Caki2 (cell line): ENCODE data around the gene PUM2. TPM values are rescaled to one million over a fixed set of nuclear protein-coding genes. Genes with fewer than 3 reads are reported as not detected.
"Not testable (repeated sequence)": the region's sequence is repeated elsewhere in the genome, so short reads cannot be mapped to it uniquely, and the experiment has no call there.

Source experiments
- DNase-seq: peaks from one replicate; pipeline ENCODE4 v3.0.0-alpha.2; 2015; ENCODE audit warnings: low read depth
- in situ Hi-C: cut with HindIII; loops from 2 replicates; pipeline ENCODE4 v1.10.0; 2016; ENCODE audit warnings: low sequenced_read_pairs, low pct_unique_long_range_greater_than_20kb, mixed read lengths
- total RNA-seq: library from RNA; depleted of rRNA; stranded (reverse); fragments of >200 nt; shearing (Covaris generic); gene quantifications from 2 replicates; pipeline ENCODE4 v1.2.3, GENCODE V29; 2014; ENCODE audit warnings: low replicate concordance

The PUM2 gene
- total RNA-seq, 1 experiment from 2014 or later: 31.4 TPM

DNA sequence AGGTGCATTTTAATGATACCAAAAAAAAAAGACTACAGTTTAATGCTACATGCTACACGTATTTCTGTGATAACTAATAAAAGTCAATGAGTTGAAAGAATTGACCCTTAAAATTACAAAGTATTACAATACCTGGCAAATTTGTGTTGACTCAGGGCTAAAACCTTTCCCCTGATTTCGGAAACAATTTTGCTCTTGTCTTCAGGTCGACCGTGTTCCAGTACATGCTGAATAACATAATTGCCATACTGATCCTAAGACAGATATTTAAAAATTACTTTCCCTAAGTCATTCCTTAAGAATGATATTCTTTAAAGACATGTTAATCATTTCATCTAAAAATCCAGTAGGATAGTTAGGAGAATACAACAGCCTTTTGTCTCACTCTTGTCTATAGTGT lies 95.9 kb downstream of the PUM2 start:
- no peak for DNase-seq
- in situ Hi-C loops: no loop called here

DNA sequence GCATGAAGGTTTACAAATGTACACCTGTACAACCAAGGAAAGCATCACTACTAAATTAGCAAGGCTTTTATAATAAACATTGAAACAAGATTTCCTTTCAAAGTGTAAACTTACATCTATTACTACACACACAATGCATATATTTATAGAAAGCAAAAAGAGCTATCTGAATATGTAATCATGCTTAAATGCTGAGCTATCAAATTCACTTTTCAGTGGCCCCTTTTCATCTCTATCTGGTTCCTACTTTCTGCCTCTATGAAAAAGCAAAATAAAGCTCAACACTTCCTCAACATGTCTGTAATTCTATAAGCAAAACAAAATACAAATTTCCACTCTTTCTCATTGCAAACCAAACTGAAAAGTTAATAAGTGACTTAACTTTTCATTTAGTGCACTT lies 100.2 kb downstream of the PUM2 start:
- DNase-seq: no peak
- in situ Hi-C loops: no loop called here

DNA sequence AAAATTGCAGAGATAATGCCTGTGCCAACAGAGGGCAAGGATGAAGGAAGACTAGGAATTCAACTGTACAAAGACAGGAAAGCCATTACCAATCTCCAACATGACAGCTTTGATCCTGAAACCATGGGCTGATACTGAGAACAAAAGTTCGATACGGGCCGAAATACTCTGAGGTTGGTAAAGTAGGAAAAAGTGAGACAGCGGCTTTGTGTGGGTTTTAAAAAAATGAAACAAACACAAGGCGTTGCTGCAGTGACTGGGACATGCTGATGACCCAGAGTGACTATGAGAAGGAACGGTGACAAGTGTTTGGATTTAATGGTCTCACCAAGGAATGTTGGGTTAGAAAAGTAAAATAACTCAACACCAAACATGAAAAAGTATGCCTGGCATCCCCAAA lies 101.5 kb downstream of the PUM2 start:
- in situ Hi-C loops: no loop called here
- DNase-seq: no peak

DNA sequence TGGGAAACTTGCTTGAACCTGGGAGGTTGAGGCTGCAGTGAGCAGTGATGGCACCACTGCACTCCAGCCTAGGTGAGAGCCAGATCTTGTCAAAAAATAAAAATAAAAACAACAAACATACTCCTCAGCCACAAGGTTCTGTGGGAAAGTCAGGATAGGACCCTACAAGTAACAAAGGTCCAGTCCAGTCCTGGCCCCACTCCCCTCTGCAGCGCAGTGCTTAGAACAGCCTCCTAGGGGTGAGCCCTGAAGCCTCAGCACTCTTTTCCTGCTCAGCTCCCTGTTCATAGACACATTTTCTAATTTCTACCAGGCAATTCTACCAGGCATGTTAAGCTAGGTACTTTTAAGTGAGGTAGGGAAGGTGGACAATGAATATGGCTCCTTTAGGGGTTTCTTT lies 103.6 kb downstream of the PUM2 start:
- DNase-seq: no peak
- in situ Hi-C loops: no loop called here

DNA sequence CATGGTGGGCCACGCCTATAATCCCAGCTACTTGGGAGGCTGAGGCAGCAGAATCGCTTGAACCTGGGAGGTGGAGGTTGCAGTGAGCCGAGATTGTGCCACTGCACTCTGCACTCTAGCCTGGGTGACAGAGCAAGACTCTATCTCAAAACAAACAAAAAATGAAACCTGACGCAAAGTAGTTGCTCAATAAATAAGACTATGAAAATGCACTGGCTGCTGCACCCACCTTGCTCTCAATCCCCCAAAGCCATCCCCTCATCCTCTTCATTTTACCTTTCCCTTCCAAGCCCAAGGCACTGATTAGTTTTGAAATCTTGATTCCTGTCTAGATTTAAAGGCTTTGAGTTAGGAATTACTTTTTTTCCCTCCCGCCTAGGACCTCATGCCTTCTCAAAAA lies 107.0 kb downstream of the PUM2 start:
- DNase-seq, in situ Hi-C loops: not testable (repeated sequence)

DNA sequence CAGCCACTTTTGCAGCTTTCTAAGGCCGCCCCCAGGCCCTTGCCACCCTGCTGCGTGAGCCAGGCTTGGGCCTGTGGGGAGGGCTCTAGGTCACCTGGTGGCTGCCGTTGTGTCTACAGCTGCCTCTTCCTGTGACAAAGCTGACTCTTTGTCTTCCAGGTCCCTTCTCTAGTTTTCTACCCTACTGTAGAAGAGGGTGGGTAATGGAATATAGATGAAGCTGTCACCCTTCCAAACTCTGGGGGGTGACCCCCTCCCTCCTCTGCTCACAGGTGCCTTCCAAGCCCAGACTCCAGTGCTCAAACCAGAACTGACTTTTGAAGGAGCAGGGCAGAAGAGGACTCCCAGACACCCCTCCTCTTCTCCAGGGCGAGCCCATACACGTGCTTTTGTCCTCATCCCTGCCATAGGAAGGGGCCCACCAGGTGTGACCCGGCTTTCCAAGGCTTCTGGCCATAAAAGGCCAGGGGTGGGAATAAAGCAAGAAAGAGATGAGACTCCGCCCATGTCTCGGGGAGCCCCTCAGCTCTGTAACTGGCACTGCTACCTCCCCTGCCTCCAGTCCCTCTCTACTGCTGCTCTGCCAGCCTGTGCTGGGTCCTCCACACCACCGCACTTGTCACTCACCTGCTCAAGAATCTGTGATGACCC lies 107.8 kb downstream of the PUM2 start:
- in situ Hi-C loops: no loop called here

DNA sequence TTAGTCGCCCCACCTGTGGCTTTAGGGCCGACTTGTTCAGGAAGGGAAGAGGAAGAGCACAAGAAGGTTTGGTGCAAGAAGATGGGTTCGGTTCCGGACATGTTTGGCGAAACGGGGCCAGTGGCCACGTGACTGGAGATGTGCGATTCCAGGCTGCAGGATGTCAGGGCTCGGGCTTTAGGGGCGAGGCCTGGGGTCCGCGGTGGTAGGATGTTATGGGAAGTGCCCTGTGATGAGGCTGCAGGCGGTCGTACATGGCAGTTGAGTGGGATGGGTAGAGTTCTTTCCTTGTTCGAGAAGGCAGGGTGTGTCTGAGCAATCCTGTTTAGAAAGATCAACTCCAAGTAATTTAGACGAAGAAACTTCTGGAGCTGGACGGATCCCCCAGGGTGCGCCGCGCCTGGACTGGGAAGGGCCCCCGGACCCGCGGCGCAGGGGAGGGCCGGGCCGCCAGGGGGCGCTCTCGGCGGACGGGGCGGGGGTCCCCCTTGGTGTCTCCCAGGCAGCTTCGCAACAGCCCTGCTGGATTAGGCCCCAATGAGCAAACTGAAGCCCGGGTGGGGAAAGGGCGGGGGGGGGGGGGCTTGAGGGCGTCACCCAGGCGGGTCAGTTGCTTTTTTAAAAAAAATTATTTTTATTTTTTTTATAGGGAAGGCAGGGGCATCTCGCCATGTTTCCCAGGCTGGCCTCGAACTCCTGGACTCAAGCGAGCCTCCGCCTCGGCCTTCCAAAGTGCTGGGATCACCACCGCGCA lies 108.5 kb downstream of the PUM2 start:
- in situ Hi-C loops: no loop called here
- DNase-seq: no peak

More for the DNA sequence above, 107.8 kb downstream of the PUM2 start:
- DNase-seq: no peak

DNA sequence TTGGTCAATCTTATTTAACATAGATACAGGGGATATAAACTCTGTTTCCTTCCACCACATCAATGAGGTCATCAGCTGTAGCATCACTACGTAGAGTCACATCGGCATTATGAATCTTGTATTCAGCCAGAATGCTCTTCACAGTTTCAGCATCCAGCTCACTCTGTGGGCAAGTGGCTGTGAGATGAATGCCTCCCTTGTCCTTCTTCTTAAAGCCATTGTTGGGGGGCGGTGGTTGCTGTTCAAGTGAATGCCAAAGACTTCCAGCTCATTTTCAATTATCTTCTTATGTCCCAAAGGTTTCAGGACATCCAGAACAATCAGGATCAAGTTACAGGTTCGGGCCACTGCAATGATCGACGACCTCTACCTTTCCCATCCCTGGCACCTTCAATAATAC lies 110.4 kb downstream of the PUM2 start:
- DNase-seq, in situ Hi-C loops: not testable (repeated sequence)

DNA sequence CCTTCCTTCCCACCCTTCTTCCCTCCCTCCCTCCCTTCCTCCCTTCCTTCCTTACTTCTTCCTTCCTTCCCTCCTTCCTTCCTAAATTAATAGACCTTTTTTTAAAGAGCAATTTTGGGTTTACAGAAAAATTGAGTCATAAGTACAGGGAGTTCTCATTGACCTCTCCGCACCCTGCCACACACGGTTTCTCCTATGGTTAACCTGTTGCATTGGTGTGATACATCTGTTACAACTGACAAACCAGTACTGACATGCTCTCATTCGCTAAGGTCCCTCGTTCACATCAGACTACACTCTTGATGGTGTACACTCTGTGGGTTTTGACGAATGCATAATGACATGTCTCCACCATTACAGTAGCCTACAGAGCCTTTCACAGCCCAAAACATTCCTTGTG lies 114.1 kb downstream of the PUM2 start:
- DNase-seq: no peak
- in situ Hi-C loops: no loop called here

DNA sequence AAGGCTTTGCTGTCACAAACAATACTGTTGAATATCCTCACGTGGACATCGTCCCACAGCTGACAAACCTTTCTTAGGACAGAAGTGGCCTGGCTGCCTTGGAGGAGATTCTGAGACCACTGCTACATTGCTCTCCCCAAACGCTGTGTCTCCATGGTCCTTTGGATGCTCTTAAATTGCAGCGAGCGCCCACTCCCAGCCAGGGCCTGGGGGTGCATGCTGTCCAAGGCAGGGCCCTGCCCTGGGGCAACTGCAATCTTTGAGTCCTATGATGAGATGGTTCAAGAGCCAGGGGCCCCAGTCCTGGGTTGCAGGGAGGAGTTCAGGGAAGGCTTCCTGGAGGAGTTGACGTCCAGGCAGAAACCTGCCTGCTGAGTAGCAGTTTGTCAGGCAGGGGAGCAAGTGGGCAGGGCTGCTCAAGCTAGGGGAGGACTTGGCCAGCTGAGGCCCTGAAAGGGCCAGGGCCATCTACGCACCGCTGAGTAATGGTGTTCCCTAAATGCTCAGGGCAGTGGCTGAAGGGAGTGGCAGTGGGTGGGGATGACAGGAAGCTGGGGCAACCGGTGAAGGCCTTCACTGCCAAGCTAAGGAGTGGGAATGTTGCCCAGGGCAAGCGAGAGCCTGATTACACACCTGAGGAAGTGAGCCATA lies 114.9 kb downstream of the PUM2 start:
- in situ Hi-C loops: no loop called here
- no peak for DNase-seq

DNA sequence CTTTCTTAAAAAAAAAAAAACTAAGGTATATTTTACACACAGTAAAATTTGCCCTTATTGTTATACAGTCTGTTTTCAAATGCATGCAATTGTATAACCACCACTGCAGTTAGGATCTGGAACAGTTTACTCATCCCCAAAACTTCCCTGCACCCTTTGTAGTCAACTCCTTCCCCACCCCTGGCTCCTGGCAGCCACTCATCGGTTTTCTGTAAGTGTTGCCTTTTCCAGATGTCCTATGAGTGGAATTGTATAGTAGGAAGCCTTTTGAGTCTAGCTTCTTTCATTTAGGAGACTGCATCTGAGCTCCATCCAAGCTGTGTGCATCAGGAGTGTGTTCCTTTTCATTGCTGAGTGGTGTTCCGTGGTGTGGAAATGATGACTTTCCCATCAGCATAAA lies 116.0 kb downstream of the PUM2 start:
- DNase-seq, in situ Hi-C loops: not testable (repeated sequence)

DNA sequence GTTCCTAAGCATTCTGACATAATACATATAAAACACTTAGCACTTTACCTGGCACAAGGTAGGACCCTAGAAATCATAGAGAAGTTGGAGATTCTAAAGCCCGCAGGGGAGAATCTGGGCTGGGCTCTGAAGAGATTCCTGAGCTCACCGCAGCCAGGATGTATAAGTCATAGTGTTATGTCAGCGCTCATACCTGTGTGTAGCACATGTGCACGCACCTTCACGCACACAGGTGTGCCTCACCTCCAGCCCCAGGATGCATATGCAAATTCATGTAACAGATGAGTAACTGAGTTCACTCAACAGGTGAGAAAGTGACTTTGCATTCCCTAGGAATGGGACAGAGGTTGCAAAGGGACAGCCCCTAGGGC lies 117.8 kb downstream of the PUM2 start:
- in situ Hi-C loops: no loop called here
- DNase-seq: no peak

DNA sequence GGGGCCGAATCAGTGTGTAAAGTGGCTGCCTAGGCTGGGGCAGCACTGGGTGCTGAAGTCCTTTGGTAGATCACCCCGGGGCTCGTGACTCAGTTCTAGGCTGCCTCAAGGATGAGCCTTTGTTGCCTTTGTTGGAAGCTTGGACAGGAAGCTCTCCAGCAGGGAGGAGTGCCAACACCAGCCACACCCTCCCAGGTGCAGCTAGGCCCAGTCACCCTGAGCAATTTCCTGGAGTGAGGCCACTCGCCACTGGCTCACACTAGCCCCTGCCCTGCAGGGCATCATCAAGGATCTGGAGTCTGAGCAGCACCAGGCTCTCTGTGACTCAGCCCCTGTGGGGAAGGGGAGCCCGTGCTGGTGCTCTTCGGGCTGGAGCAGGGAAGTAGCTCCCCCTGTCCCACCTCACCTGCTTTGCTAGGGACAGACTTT lies 119.0 kb downstream of the PUM2 start:
- in situ Hi-C loops: no loop called here
- DNase-seq: peak; percentile 65

DNA sequence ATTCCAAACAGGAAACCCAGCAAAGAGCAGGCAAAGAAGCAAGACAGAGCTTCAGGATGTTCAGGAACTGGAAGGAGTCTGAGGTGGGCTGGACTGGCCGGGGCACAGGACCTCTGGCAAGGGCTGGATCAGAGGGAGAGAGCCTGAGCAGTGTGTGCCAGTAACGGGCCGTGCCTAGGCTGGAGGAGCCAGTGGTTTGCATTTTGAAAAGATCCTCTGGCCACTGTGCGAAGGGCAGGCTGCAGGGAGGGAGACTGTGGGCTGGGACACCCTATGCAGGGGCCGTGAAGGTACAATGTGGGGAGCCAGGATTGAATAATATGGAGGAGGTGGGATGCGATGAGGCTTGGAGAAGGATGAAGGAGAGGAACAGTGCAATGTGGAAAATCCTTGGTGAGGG lies 119.5 kb downstream of the PUM2 start:
- in situ Hi-C loops: no loop called here

DNA sequence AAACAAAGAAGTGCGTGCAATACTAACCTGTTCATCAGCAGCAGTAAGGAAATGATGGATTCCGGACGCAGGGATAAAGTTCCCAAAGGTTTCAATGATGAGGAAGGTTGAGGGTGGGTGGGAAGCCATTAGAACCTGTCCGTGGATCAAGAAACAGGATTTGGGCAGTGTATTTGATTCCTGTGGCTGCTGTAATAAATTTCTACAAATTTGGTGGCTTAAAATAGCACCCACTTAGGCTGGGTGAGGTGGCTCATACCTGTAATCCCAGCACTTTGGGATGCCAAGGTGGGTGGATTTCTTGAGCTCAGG lies 120.6 kb downstream of the PUM2 start:
- no peak for DNase-seq
- in situ Hi-C loops: no loop called here

More for the DNA sequence above, 119.5 kb downstream of the PUM2 start:
- no peak for DNase-seq

DNA sequence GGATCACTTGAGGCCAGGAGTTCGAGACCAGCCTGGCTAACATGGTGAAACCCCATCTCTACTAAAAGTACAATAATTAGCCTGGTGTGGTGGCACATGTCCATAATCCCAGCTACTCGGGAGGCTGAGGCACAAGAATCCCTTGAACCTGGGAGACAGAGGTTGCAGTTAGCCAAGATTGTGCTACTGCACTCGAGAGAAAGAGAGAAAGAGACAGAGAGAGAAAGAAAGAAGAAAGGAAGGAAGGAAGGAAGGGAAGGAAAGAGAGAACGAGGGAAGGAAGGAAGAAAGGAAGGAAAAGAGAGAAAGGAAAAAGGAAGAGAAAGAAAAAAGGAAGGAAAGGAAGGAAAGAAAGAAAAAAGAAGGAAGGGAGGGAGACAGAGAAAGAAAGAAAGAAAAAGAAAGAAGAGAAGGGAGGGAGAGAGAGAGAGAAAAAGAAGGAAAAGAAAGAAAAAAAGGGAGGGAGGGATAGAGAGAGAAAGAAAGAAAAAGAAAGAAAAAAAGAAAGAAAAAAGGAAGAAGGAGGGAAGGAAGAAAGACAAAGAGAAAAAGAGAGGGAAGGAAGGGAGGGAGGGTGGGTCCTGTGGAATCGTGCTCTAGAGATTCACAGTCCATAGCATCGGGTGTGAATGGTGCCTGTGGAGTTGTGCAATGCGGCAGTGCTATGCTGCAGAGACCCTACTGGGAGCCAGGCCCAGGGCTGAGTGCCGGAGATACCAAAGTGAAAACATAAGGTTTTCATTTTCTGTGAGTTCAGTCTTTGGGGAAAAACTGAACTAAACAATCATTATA lies 121.1 kb downstream of the PUM2 start:
- DNase-seq: no peak
- in situ Hi-C loops: no loop called here

DNA sequence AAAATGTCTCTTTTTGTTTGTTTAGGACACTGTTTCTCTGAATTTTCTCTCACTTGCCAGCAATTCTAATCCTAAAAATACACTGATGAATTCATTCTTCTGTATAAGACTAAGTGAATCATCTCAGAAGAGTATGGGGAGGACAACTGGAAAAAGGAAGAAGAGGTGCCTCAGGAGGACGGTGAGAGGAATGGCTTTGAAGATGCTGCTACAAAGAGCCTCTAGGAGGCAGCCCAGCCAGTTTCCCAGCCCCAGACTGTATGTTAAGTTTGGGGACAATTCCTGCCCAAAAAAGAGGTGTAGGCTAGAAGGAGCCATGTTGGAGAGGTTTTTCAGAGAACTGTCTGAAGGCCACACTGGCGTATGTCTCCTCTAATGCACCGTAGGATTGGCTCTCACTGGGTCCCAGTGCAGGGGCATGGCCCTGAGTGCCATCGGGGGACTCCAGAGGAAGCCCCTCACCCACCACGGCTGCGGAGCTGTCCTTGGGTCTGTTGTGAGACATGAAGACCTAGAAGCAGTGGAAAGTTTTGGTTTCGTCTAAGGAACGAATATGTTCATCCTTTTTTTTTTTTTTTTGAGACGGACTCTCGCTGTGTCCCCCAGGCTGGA lies 122.6 kb downstream of the PUM2 start:
- in situ Hi-C loops: no loop called here
- no peak for DNase-seq

DNA sequence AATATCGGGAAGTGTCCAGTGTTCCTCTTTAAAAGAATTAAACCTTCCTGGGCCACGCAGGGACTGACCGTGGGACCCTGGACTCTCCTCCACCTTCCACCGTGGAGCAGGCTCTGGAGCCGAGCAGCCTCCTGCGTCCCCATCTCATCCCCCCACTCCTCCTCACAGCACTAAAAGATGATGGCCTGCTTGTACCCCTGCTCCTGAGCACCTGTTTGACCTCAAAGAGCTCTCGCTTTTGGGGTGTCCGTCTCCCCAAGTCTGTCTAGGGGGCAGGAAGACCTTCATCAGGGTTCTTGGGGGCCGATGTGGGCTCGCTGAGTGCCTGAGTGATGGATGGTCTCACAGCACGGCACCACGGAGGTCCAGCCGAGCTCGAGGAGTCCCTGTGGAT lies 124.5 kb downstream of the PUM2 start:
- no peak for DNase-seq
- in situ Hi-C loops: no loop called here
